Kasumi-1 (cell line): ENCODE measurements around the gene FNDC11.

Experiments
- DNase-seq, 2 experiments: peaks; one replicate each; lab custom pipeline; 2025; lab: John Stamatoyannopoulos, UW

Gene FNDC11, protein sequence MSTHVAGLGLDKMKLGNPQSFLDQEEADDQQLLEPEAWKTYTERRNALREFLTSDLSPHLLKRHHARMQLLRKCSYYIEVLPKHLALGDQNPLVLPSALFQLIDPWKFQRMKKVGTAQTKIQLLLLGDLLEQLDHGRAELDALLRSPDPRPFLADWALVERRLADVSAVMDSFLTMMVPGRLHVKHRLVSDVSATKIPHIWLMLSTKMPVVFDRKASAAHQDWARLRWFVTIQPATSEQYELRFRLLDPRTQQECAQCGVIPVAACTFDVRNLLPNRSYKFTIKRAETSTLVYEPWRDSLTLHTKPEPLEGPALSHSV

DNA sequence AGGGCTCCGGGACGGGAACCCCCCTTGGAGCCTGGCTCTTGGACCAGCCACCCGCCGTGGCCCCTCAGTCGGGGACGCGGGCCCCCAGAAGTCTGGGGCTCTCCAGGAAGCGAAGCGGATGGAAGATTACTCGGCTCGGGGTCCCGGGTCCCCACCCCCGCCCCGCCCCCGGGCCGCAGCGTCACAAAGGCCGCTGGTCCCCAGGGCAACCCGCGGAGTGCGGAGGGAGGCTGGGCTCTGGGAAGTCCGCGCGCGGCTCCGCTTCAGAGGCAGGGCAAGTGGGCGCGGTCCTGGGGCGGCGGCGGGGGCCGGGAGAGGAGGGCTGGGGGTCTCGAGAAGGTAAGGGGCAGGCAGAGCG lies at the start of gene FNDC11:
Gene FNDC11 (plus strand): TSS at position 227 of the 358 bp plus-strand sequence. CDS start 1,505 bp downstream, outside the sequence.
- DNase-seq: no peak

DNA sequence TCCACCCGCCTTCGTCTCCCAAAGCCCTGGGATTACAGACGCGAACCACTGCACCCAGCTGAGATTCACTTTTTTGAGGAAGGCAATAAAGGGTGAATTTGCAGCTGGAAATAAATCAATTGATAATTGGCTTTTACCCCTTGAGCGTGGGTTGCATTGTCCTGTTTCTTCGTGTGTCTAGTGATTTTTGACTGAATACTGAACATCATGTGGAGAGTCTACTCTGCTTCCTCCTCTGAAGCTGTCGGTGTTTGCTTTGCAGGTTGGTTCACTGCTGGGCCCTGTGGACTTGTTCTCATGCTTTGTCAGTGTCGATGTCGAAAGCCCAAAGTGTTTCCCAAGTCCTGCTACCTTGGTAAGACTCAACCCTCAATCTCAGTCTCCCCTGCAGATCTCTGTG lies 49.3 kb upstream of the FNDC11 start:
- no peak for DNase-seq

DNA sequence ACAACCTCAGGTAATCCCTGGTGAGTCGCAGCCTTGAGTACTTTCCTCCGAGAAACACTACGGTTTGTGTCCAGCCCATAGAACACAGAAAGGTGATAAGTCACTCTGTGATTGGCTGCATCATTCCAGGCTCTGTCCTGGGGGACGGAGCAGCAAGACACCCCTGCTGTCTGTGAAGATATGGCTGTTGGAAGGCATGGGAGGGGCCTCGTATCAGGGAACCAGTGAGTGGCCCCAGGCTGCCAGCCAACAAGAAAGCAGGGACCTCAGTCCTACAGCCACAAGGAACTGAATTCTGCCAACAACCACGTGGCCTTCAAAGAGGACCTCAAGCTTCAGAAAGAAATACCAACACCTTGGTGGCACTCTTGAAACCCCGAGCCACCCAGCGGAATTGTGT lies 48.7 kb upstream of the FNDC11 start:
- no peak for DNase-seq

DNA sequence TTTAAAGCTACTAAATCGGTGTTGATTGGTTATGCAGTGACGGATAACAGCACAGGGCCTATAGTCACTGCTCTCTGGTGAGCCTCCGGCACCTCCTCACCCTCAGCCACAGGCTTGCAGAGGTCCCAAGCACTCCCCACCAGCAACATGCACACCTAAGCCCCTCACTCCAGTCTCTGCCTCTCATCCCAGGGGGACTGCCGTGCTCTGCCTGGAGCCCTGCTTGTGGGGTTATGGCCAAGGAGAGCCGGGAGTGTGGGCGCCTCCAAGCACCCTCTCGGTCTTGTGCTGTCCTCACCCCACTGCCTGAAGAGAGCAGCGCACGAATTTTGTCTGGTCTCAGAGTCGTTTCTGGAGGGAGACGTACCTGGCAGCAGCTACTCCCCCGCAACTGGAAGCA lies 48.2 kb upstream of the FNDC11 start:
- DNase-seq: no peak

DNA sequence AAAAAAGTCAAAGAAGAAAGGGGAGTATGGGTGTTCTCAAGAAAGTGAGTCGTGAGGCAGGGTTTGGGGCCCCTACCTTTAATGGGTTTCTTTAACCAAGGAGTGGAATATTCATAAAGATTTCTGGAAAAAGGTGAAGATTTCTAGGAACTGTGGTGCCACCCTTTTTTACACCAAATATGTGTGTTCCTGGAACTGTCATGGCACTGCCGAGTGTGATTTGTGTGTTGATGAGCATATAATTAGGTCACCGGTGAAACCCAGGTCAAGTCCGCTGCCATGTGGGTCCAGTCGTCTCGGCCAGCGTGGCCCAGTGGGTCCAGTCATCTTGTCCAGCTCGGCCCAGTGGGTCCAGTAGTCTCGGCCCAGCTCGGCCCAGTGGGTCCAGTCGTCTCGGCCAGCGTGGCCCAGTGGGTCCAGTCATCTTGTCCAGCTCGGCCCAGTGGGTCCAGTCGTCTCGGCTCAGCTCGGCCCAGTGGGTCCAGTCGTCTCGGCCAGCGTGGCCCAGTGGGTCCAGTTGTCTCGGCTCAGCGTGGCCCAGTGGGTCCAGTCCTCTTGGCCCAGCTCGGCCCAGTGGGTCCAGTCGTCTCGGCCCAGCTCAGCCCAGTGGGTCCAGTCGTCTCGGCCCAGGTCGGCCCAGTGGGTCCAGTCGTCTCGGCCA lies 46.7 kb upstream of the FNDC11 start:
- no peak for DNase-seq

DNA sequence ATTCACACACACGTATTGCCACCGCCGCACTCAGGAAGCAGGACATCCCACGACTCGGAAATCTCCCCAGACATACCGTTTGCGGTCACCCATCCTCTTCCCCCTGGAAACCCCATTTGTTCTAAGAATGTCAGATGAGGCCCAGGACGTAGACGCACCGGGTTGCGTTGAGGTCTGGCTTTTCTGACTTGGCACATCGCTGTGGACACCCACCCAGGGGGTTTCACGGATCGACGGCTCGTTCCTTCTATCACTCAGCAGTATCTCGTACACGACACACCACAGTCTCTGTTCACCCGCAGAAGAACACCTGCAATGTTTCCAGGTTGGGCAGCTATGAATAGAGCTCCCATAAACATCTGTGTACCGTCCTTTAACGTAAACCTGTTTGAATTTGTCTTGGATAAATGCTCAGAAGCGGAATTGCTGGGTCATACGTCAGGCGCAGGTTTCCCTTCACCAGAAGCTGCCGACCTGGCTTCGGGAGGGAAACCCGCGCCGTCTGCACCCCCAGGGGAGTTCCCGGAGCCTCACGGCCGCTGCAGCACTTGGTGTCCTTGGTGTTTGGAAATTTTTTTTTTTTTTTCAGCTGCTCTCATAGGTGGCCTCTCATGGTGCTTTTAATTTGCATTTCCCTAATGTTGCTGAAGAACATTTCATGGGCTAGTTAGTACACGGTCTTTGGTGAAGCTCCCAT lies 45.7 kb upstream of the FNDC11 start:
- DNase-seq: peak; percentile 12 to 47

DNA sequence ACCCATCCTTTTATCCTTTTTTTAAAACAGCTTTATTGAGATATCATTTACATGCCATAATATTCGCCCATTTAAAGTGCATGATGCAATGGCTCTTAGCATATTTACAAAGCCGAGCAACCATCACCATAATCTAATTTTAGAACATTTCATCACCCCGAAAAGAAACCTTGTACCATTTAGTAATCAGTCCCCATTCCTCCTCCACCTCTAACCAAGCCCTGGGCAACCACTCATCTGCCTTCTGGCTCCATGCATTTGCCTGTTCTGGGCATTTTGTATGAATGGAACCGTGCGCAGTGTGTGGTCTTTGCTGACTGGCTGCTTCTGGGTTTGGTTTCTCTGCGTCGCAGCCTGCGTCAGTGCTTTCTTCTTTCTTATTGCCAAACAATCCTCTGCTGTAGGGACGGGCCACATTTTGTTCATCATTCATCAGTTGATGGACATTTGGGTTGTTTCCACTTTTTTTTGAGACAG lies 44.8 kb upstream of the FNDC11 start:
- DNase-seq: no peak

DNA sequence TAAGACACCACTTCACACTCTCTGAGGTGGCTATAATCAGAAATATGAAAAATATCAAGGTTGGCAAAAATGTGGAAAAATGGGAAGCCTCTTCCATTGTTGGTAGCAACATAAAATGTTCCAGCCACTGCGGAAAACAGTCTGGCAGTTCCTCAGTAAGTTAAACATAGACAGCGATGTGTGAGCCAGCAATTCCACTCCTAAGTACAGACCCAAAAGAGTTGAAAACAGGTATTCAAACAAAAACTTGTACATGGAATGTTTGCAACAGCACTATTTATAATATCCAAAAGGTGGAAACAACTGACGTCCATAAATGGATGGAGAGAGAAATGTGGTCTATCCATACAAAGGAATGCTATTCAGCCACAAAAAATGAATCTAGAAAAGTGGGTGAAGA lies 40.8 kb upstream of the FNDC11 start:
- DNase-seq: no peak

DNA sequence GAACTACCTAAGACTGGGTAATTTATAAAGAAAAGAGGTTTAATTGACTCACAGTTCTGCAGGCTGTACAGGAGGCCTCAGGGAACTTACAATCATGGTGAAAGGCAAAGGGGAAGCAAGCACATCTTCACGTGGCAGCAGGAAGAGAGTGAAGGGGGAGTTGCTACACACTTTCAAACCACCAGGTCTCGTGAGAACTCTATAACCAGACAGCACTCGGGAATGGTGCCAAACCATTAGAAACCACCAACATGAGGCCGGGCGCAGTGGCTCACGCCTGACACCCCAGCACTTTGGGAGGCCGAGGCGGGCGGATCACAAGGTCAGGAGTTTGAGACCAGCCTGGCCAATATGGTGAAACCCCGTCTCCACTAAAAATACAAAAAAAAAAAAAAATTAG lies 39.4 kb upstream of the FNDC11 start:
- peak in 1 of 2 experiments; percentile 36 for DNase-seq

DNA sequence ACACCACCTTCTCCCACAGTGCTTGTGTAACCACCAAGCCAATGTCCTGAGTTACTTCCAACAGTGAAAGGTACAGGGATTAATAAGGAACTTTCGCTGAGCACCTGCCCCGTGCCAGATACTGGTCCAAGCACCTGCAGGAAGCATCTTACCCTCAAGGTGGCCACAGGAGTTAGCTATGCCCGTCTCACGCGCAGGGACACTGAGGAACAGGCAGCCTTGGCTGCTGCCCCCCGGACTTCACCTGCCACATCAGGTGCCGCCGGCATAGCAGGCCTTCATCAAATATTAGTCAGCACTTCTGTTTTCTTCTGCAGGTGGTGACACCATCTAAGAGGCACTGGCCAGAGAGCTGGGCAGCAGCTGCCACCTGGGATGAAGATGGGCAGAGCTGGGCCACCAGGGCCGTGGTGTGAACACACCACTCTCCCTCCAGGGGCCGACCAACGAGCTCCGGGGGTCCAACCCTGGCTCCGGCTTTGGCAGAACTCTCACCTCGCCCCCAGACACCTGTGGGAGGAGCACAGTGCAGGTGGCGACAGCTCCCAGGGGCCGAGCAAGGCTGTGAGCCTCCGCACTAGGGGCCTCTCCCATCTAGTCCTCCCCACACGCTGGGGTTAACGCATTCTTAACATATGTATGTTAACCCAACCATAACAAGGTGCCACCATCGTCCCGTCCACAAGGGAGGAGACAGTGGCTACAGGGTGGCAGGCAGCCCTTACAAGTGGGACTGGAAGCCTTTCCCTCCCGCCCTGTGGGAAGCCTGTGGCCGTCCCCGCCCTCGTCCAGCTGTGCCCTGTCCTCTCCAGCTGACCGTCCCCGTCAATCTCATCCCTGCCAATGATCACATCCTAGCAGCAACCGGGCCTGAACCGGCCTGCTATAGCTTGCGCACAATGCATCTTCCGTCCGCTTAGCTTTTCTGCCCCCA lies 36.3 kb upstream of the FNDC11 start:
- DNase-seq: no peak

DNA sequence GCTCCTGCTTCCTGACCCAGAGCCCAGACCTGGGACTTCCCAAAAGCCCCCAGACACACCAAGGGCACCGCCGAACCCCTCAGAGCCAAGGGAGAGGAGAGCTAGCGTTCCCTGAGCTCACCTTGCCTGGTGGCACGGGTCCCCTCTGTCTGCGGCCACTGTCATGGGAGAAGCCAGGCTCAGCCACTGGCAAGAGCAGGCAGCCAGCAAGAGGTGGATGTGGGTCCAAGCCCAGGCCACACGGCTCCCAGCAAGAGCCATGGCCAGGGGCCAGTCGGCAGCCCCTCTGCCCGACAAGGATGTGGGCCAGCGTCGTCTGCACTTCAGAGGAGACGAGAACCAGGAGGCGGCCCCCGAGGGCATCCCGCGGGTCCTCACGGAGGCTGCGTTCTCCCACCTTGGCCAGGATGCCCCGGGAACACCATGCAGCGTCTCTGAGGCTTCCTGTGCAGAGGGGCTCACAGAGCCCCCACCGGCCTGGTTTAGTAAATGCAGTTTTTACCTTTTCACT lies 35.6 kb upstream of the FNDC11 start:
- DNase-seq: no peak

DNA sequence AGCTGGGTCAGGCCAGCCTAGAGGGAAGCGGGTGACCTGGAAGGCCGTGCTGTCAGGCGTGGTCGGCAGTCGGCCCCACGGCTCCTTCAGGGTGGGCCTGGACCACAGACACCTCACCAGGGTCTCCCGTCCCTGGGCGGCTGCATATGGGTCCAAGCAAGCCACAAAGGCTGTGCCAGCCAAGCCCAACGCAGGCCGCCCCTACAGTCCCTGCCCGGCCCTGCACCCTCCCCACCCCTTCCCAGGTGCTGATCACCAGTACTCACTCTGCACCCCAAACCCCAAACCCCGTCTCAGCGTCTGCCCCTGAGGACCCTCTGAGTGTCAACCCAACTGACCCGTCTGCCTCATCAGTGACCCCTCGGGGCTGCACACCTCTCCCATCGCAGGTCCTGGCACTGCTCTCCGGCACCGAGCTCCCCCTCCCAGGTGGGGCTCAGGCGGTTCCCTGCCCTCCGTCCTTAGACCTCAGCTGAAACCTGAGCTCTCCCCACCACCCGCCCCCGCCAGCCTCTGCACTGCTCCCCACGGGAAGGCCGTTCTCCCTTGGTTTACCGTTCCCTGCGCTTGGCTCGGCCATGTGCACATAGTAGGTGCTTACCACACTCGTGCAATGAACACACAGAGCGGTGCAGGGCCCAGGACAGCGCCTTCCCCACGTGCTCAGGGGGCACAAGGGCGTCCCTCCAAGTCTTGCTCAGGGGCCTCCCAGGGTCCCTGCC lies 34.9 kb upstream of the FNDC11 start:
- DNase-seq: no peak

DNA sequence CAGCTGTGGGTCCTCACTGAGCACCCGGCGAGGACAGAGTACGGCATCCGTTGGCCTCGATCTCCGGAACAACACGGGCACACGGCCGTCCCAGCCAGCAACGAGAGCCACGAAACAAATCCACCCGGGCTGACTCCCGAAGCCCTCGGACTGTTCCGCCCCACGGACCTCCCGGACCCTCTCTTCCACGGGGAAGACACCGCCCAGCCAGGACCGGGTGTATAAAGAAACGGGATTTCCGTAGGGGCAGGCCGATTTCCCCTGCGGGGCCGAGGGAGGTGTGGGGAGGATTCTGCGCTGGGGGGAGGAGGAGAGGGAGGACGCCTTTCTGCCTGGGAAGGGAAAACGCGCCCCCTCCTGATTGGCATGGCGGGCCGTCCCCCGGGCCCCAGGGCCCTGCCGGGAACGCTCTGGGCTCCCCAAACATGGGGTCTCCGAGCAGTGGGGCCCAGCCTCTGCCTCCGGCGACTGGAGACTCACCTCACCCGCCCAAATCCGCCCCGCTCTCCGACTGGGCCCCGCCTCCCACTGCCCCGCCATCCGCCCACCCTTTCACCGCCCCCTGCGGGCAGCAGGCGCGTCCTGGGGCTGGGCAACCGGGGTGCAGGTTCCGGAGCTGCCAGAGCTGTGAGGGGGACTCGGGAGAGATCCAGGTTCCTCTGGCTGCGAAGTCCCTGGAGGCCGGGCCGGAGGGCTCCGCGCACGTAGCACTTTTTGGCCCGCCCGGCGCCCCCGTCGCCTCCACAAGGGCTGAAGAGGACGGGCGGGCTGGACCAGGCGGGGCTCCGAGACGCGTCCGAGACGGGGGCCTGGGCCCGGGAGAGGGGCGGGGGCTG lies 34.1 kb upstream of the FNDC11 start:
- DNase-seq: peak; percentile 11 to 32

DNA sequence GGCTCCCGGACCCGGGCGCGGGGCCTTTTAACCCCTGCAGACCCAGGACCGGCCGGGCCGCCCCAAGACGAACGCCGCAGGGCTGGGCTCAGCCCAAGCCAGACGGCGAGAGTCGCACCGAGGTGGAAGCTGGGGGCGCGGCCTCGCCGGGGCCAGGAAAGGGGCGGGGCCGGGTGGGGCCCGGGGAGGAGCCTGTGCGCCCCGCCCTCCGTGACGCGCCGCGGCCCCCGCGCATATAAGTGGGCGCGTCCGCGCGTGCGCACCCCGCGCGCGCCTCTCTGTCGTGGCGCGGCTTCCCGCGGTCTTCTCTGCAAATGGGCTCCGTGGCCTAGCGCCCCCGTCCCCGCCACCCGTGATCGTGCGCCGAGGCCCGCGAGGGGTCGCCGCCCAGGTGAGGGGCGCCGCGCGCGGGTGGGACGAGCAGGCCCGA lies 33.4 kb upstream of the FNDC11 start, which contains the start of gene PPDPF:
Gene PPDPF (plus strand): TSS at position 262 of the 430 bp plus-strand sequence. CDS start 544 bp downstream, outside the sequence.
- peak; percentile 27 to 32 for DNase-seq

DNA sequence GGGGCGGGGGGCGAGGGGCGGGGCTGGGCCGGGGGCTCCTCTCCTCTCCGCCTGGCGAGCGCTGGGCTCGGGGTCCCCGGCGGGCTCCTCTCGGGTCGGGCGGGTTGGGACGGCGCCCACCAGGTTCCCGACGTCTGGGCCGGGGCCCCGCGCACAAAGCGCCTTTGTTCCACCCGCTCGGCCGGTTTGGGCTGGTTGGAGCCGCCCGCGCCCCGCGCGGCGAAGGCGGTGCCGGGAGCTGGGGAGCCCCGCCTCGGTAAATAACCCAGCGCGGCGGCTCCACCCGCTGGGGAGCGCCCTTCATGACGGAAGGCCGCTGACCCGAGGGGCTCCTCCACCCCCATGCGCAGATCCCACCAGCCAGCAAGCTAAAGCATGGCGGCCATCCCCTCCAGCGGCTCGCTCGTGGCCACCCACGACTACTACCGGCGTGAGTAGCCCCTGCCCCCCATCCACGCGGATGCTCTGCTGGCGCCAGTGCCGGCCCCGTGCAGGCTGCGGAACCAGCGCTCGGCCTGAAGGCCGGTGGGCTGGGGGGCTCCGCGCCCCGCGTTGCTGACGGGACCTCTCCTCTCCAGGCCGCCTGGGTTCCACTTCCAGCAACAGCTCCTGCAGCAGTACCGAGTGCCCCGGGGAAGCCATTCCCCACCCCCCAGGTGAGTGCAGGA lies 32.9 kb upstream of the FNDC11 start:
- no peak for DNase-seq

DNA sequence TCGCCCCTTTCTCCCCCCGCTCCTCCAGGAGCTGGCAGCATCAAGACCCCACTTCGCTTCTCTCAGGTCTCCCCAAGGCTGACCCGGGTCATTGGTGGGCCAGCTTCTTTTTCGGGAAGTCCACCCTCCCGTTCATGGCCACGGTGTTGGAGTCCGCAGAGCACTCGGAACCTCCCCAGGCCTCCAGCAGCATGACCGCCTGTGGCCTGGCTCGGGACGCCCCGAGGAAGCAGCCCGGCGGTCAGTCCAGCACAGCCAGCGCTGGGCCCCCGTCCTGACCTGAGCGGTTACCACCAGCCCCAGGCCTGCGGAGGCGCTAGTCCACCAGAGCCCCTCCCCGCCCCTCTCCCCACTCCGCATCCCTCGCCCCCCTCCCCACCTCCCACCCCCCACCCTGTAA lies 32.4 kb upstream of the FNDC11 start:
- DNase-seq: no peak

DNA sequence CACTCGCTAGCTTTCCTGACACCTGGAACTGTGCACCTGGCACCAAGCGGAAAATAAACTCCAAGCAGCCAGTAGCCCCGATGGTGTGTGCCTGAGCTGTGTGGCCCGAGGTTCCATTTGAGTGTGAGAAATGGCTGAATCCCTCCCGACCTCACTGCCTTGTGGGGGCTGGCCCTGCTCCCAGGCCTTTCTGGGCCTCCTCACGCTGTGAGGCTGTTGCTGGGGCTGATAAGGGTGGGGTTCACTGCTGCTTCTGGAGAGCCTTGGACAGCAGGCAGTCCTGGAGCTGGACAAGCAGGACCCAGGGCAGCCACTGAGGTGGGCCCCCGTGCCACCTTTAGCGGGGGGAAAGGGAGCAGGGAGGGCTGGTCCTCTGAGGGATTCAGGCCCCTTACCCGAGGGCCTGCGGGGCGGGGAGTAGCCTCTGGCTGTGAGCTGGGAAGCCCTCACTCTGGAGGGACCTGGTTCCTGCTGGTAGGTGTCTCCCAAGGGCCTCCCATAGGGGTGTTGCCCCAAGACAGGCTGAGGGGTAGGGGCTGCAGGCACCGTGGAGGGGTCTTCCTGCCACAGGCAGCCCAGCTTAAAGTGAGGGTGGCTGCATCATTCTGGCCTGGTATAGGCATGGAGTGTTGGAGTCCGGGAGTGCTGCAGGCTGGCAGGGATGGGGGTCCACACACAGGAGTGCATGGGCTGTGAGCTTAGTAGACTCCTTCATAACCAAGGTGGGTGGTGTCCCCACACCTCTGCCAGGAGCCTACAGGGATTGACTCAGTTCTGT lies 31.7 kb upstream of the FNDC11 start:
- DNase-seq: no peak

DNA sequence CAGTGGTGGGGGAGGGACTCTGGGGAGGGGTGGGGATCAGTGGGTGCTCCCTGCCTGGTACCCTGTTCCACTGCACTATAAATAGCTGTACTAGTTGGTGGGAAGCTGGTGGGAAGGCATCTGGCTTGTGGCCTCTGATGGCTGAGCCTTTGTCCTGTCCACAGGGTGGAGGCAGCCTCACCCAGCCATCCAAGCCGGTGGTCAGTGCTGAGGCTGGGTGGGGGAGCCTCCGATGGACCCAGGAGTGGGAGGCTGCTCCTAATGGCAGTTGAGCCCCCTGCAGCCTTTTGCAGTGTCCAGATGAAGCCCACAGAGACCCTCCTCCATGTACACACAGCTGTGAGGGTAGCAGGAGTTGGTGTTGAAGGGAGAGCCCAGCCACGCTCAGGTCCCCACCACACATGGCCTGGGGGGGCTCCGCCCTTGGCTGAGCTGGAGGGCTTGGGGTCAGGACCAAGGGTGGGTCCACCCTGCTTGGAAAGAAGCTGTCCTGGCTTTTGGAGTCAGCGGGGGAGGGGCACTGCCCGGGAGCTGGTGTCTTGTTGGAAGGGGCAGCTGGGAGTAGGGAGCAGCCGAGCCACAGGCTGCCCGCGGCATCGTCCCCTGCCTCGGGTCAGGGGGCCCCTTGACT lies 30.9 kb upstream of the FNDC11 start:
- no peak for DNase-seq
